GM18517 (cell line): ENCODE measurements around the gene ZFYVE28.
A peak's percentile ranks its signal among the peaks of the same experiment; 100 is the strongest.

ENCODE experiments used
- ATAC-seq: cut with Tn5 transposase; IDR thresholded peaks from one replicate; pipeline ENCODE4 v1.9.1; 2021; ENCODE audit warnings: mild to moderate bottlenecking, moderate library complexity; ENCODE audit not compliant: unreplicated experiment

ZFYVE28 gene

GRCh38 chr4:2412534-2412884, 5.9 kb downstream of the ZFYVE28 start:
- peak; percentile 28 for ATAC-seq

- no peak for ATAC-seq
Measured at GRCh38 chr4:2411786-2412510, 6.5 kb downstream of the ZFYVE28 start.

GRCh38 chr4:2409381-2409783, 9.1 kb downstream of the ZFYVE28 start:
- no peak for ATAC-seq

GRCh38 chr4:2408976-2409375, 9.5 kb downstream of the ZFYVE28 start:
- ATAC-seq = no peak

- ATAC-seq = no peak
Measured at GRCh38 chr4:2408401-2408958, 10.0 kb downstream of the ZFYVE28 start.

- no peak for ATAC-seq
Measured at GRCh38 chr4:2407991-2408342, 10.5 kb downstream of the ZFYVE28 start.

GRCh38 chr4:2406920-2407319, 11.5 kb downstream of the ZFYVE28 start:
- no peak for ATAC-seq

GRCh38 chr4:2406406-2406805, 12.0 kb downstream of the ZFYVE28 start:
- no peak for ATAC-seq

- no peak for ATAC-seq
Measured at GRCh38 chr4:2402941-2403340, 15.5 kb downstream of the ZFYVE28 start.

GRCh38 chr4:2402048-2402842, 16.2 kb downstream of the ZFYVE28 start:
- no peak for ATAC-seq

GRCh38 chr4:2401610-2401983, 16.8 kb downstream of the ZFYVE28 start:
- ATAC-seq = no peak

GRCh38 chr4:2400841-2401609, 17.4 kb downstream of the ZFYVE28 start:
- no peak for ATAC-seq

- ATAC-seq = no peak
Measured at GRCh38 chr4:2399631-2400190, 18.7 kb downstream of the ZFYVE28 start.

GRCh38 chr4:2399216-2399615, 19.2 kb downstream of the ZFYVE28 start:
- no peak for ATAC-seq

GRCh38 chr4:2397596-2398379, 20.7 kb downstream of the ZFYVE28 start:
- ATAC-seq = no peak

GRCh38 chr4:2396781-2397368, 21.6 kb downstream of the ZFYVE28 start:
- ATAC-seq = no peak

- no peak for ATAC-seq
Measured at GRCh38 chr4:2395584-2395983, 22.9 kb downstream of the ZFYVE28 start.

- no peak for ATAC-seq
Measured at GRCh38 chr4:2395038-2395437, 23.4 kb downstream of the ZFYVE28 start.

GRCh38 chr4:2394528-2394927, 23.9 kb downstream of the ZFYVE28 start:
- no peak for ATAC-seq
